Stimulated activated naive CD8-positive, alpha-beta T cell treated with anti-CD3 and anti-CD28 coated beads, Interleukin-15, amount 100 ng/mL, for 72 hours (primary cell): ENCODE measurements around the gene PACS2.

Source experiments
- ATAC-seq: fragments of 150-1000 bp; cut with Tn5 transposase; 2 replicates; pipeline ENCODE4 v1.10.0; 2021; ENCODE audit warnings: mild to moderate bottlenecking, moderate library complexity
- DNase-seq, 2 donors: peaks; one replicate each; pipeline ENCODE4 v3.0.0; 2021 to 2022
- H3K27ac Mint-ChIP-seq, 2 donors: one replicate each; pipeline ENCODE4 v1.8.0; 2022; ENCODE audit warnings: mild to moderate bottlenecking in 2 of 2, mixed read lengths in 2 of 2, moderate library complexity in 2 of 2
- H3K27me3 Mint-ChIP-seq: one replicate; pipeline ENCODE4 v1.8.0; 2022; ENCODE audit warnings: mixed read lengths
- H3K4me1 Mint-ChIP-seq: one replicate; pipeline ENCODE4 v1.8.0; 2022; ENCODE audit warnings: mild to moderate bottlenecking, mixed read lengths
- H3K4me3 Mint-ChIP-seq, 2 donors: one replicate each; pipeline ENCODE4 v1.8.0; 2022; ENCODE audit warnings: mild to moderate bottlenecking in 2 of 2, mixed read lengths in 2 of 2, moderate library complexity in 1 of 2
- H3K9me3 Mint-ChIP-seq, 2 donors: one replicate each; pipeline ENCODE4 v1.8.0; 2022; ENCODE audit warnings: mixed read lengths in 2 of 2

The PACS2 gene

DNA sequence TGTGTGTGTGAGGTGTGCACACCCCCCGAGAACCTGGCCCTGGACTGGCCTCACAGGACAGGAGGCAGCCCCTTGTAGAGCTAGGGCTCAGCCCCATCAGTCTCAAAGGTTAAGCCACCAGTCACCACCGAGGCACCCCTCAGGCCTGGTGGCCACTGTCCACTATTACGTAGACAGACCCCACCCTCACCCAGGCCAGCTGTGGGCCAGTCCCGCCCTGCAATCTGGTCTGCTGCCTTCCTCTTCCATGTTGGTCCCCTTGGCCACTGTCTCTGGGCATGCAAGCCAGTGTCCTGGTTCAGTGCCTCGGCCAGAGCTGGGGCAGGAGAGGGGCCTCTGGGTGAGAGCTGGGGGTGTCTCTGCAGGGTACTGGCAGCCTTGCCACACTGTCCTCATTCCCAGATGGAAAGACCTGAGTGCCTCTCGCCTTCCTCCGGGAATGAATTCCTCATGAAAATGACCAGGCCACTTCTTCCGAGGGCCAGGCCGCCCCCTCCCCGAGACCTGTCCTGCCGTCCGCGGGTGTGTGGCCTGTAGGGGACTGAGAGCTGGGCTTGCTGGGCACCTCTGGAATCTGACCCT, 82.9 kb downstream of the PACS2 start:
- peak; percentile 1 for ATAC-seq
- no peak for DNase-seq
- peaks cover 8 to 13% of the 10 kb centered on the region in 2 donors for H3K9me3 Mint-ChIP-seq
- no peaks in the 10 kb centered on the region for H3K27me3 Mint-ChIP-seq
- H3K4me3 Mint-ChIP-seq = peak overlapping the region; percentile 95 to 99
- peak overlapping the region; percentile 96 to 98 for H3K27ac Mint-ChIP-seq
- peaks cover 31% of the 10 kb centered on the region for H3K4me1 Mint-ChIP-seq

- H3K9me3 Mint-ChIP-seq = peaks cover 8 to 13% of the 10 kb centered on the region in 2 donors
- H3K27me3 Mint-ChIP-seq = no peaks in the 10 kb centered on the region
- H3K4me1 Mint-ChIP-seq = peaks cover 31% of the 10 kb centered on the region
- peak within 1 kb of the TSS; percentile 98 to 99 for H3K27ac Mint-ChIP-seq
- ATAC-seq (peak; percentile 88), DNase-seq (peak; percentile 93 to 94)
- peak within 1 kb of the TSS; percentile 95 to 99 for H3K4me3 Mint-ChIP-seq
Measured at GRCh38 chr14:105398044-105398725, 83.6 kb downstream of the PACS2 start, which contains the start of gene TEX22. Gene TEX22 (plus strand): TSS chr14:105398538. CDS start chr14:105399341, 803 bp downstream.

DNA sequence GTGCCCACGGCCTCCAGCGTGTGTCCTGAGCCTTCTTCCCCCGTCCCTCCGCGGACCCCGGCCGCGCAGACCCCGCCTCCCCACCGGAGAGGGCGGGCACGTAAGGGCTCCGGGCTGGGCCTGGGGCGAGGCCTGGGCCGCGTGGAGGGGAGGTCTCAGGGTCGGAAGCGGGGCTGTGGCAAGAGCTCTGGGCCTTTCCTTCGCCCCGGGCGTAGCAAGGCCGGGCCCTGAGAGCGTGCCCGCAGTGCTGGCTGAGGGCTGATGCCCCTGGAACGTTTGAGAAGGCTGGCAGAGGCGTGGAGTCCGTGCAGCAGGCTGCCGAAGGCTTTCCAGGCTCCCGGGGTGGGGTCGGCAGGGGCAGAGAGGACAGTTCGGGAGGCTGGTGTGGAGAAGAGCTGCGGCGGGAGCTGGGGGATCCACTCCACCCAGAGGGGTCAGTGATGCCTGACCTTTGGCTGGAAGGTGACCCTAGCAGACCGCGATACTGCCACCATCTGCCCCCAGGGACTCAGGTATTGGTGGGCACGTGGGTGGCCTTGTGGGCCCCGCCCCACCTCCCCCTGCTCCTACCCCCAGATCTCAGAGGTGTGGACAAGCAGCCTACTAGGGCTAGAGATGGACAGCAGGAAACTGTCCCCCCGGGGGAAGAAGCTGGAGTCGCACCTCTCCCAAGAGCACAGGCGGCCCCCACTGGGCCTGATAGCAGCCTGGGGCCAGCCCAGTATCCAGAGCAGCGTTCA, 84.3 kb downstream of the PACS2 start:
- H3K27me3 Mint-ChIP-seq = no peaks in the 10 kb centered on the region
- ATAC-seq (peak; percentile 68), DNase-seq (no peak)
- H3K27ac Mint-ChIP-seq = peak overlapping the region; percentile 96 to 99
- H3K4me1 Mint-ChIP-seq = peaks cover 33% of the 10 kb centered on the region
- H3K4me3 Mint-ChIP-seq = peak overlapping the region; percentile 95 to 99
- peaks cover 8 to 13% of the 10 kb centered on the region in 2 donors for H3K9me3 Mint-ChIP-seq

DNA sequence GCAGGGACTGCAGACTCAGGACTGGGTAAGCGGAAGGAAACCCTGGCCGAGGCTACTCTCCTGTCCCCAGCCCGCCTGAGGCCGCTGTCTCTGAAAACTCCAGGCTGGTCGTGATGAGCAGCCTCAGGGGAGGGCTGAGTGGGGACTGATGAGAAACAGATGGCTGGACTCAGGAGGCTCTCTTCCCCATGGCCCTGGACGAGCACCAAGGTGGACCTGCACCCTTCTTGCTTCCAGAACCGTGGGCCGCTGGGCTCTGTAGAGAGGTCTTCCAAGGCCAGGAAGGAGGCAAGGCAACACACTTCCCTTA, 84.9 kb downstream of the PACS2 start:
- Mint-ChIP-seq H3K4me3 (peak overlapping the region; percentile 95 to 99), H3K27ac (peak overlapping the region; percentile 96 to 99), H3K27me3 (no peaks in the 10 kb centered on the region), H3K9me3 (peaks cover 8 to 17% of the 10 kb centered on the region in 2 donors), H3K4me1 (peaks cover 38% of the 10 kb centered on the region)
- ATAC-seq (no peak), DNase-seq (no peak)

- no peaks in the 10 kb centered on the region for H3K27me3 Mint-ChIP-seq
- no peak for DNase-seq
- peaks cover 8 to 23% of the 10 kb centered on the region in 2 donors for H3K9me3 Mint-ChIP-seq
- H3K4me1 Mint-ChIP-seq = peaks cover 44% of the 10 kb centered on the region
- peak overlapping the region; percentile 15 to 95 for H3K4me3 Mint-ChIP-seq
- H3K27ac Mint-ChIP-seq = no peak overlapping the region
- ATAC-seq = no peak
Measured at GRCh38 chr14:105400016-105400415, 85.5 kb downstream of the PACS2 start.

GRCh38 chr14:105401699-105402098, 87.2 kb downstream of the PACS2 start:
- Mint-ChIP-seq H3K9me3 (peaks cover 8 to 24% of the 10 kb centered on the region in 2 donors), H3K4me1 (peaks cover 47% of the 10 kb centered on the region), H3K27me3 (no peaks in the 10 kb centered on the region), H3K4me3 (no peak overlapping the region), H3K27ac (peak overlapping the region in 1 of 2 donors; percentile 71)
- ATAC-seq (no peak), DNase-seq (no peak)

GRCh38 chr14:105408592-105408991, 94.0 kb downstream of the PACS2 start:
- Mint-ChIP-seq H3K4me3 (no peak overlapping the region), H3K27me3 (peaks cover 34% of the 10 kb centered on the region), H3K27ac (no peak overlapping the region), H3K4me1 (peaks cover 31% of the 10 kb centered on the region), H3K9me3 (peaks cover 0 to 11% of the 10 kb centered on the region in 2 donors)
- DNase-seq = no peak
- no peak for ATAC-seq

DNA sequence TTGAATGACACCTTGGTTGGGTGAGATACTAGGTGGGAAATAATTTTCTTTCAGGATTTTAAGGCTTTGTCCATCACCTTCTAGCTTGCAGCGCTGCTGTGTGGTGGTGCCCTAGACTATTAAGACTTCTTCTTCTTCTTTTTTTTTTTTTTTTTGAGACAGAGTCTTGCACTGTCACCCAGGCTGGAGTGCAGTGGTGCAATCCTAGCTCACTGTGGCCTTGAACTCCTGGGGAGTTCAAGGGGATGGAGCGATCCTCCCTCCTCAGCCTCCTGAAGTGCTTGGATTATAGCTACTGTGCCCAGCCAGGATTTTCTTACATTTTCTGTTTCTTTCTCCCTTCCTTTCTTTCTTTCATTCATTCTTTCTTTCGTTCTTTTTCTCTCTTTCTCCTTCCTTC, 94.8 kb downstream of the PACS2 start:
- DNase-seq (no peak), ATAC-seq (no peak)
- Mint-ChIP-seq H3K27me3 (peaks cover 42% of the 10 kb centered on the region), H3K4me3 (no peak overlapping the region), H3K27ac (no peak overlapping the region), H3K4me1 (peaks cover 29% of the 10 kb centered on the region), H3K9me3 (peaks cover 0 to 8% of the 10 kb centered on the region in 2 donors)

GRCh38 chr14:105410642-105411016, 96.1 kb downstream of the PACS2 start:
- H3K27ac Mint-ChIP-seq = no peak overlapping the region
- H3K27me3 Mint-ChIP-seq = peaks cover 45% of the 10 kb centered on the region
- H3K9me3 Mint-ChIP-seq = no peaks in the 10 kb centered on the region
- DNase-seq (no peak), ATAC-seq (no peak)
- peak overlapping the region in 1 of 2 donors; percentile 69 for H3K4me3 Mint-ChIP-seq
- H3K4me1 Mint-ChIP-seq = peaks cover 32% of the 10 kb centered on the region

DNA sequence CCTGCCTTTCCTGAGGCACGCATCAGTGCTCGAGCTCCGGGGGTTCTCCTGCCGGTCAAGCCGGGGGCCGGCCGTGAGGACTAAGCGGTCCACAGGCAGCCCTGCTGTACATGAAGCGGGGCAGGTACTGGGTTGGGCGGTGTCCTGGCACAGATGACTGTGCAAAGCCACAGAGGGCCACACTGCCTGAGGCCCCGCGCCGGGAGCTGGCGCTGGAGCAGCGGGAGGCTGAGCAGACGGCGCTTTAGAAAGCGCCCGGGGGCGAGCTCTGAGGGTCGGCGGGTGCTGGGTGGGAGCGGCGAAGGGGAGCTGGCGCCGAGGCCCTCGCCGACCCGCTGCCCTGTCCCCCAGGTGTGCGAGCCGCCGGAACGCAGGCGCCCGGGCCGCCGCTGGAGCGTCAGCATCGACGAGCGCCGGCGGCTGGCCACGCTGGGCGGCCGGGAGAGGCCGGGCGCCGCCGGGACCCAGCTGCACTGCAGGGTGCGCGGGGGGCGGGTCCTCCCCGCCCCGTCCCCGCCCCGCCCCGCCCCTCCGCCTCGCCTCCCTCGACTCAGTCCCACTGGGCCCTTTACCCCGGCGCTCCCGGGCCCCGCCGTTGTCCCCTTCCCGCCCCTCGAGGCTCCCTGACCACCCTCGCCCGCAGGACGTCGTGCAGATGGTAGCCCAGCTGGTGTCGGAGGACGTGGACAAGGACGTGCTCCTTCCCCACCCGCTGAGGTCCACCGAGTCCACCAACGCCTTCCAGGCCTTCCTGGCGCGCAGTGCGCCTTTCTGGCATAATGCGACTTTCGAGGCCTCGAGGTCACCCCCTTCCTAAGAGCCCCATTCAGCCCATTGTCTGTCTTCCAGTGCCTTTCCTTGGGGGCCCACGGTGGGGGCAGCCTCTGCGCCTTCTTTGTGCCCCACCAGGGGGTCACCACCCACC, 96.7 kb downstream of the PACS2 start:
- ATAC-seq (peak; percentile 50), DNase-seq (no peak)
- no peak overlapping the region for H3K27ac Mint-ChIP-seq
- H3K27me3 Mint-ChIP-seq = peaks cover 45% of the 10 kb centered on the region
- H3K4me1 Mint-ChIP-seq = peaks cover 36% of the 10 kb centered on the region
- peak overlapping the region; percentile 39 to 69 for H3K4me3 Mint-ChIP-seq
- H3K9me3 Mint-ChIP-seq = no peaks in the 10 kb centered on the region

DNA sequence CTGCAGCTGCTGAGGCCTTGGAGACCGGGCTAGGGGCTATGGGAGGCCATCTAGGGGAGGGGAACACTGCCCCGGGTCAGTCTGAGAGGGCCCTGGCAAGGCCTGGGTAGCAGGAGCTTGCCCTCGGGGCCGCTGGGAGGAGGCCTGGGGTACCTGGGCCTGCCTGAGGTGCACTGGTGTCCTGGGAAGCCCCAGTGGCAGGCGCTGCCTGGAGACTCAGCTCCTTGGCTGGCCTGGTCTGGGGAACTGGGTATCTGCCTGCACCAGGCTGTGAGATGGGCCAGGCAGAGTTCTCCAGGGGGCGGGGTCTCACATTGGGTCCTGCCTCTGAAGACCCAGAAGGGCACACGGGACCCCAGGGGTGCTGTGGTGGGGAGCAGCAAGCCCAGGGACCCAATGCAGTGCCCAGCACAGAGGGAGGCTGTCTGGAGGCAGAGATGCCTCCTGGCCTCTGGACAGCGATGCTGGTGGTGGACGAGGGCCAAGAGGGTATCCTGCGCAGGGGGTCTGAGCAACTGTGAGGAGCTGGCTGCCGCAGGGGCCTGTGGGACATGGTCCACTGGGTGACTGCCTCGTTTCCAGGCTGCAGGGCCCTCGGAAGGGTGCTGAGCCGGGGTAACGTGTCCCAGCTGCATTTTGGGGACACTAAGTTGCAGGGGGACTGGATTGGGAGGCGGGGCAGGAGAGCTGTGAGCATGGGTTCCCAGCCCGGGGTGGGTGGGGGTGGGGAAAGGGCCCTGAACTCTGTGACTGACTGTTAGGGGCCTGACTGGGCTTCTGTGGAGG, 97.6 kb downstream of the PACS2 start:
- Mint-ChIP-seq H3K9me3 (no peaks in the 10 kb centered on the region), H3K4me3 (peak overlapping the region; percentile 39 to 66), H3K27ac (no peak overlapping the region), H3K4me1 (peaks cover 36% of the 10 kb centered on the region), H3K27me3 (peaks cover 45% of the 10 kb centered on the region)
- DNase-seq (no peak), ATAC-seq (no peak)

- no peak overlapping the region for H3K27ac Mint-ChIP-seq
- ATAC-seq (no peak), DNase-seq (no peak)
- peaks cover 36% of the 10 kb centered on the region for H3K4me1 Mint-ChIP-seq
- peak overlapping the region in 1 of 2 donors; percentile 1 for H3K4me3 Mint-ChIP-seq
- peaks cover 45% of the 10 kb centered on the region for H3K27me3 Mint-ChIP-seq
- H3K9me3 Mint-ChIP-seq = no peaks in the 10 kb centered on the region
Measured at GRCh38 chr14:105412771-105413543, 98.4 kb downstream of the PACS2 start.

DNA sequence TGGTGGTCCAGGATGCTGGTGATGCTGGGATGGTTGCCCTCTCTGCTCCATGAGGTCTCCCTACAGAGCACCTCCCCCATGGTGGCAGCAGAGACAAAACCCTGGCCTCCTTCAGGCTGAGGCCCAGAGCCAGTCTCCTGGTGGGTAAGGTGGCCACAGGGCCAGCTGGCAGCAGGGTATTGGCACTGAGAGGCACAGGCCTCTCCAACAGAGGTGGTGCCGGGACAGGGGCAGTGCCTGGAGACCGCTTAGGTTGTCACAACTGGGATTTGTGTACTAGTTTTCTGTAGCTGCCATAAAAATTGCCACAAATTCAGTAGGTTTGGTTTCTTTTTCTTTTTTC, 99.0 kb downstream of the PACS2 start:
- Mint-ChIP-seq H3K27me3 (peaks cover 45% of the 10 kb centered on the region), H3K4me3 (no peak overlapping the region), H3K9me3 (no peaks in the 10 kb centered on the region), H3K27ac (no peak overlapping the region), H3K4me1 (peaks cover 39% of the 10 kb centered on the region)
- no peak for DNase-seq
- ATAC-seq = no peak
